Measurements from ENCODE around the gene HSP90AA1. TPM values are rescaled to one million over a fixed set of nuclear protein-coding genes. Genes with fewer than 3 reads are reported as not detected.
"Not testable (repeated sequence)": the region's sequence is repeated elsewhere in the genome, so short reads cannot be mapped to it uniquely, and the experiment has no call there.

Gene HSP90AA1
- total RNA-seq, 1 experiment from 2014 or later = 116 TPM

- in situ Hi-C loops (cut with HindIII; ENCODE audit: low pct_unique_long_range_greater_than_20kb, low sequenced_read_pairs) = no loop called here
- DNase-seq (ENCODE audit: low read depth) = no peak
Measured at GRCh38 chr14:102078831-102079699, 7.8 kb downstream of the HSP90AA1 start.

GRCh38 chr14:102078361-102078791 is 8.5 kb downstream of the HSP90AA1 start:
- in situ Hi-C loops (cut with HindIII; ENCODE audit: low pct_unique_long_range_greater_than_20kb, low sequenced_read_pairs); DNase-seq (ENCODE audit: low read depth): not testable (repeated sequence)

GRCh38 chr14:102077382-102077709 is 9.5 kb downstream of the HSP90AA1 start:
- DNase-seq (ENCODE audit: low read depth) = no peak
- in situ Hi-C loops (cut with HindIII; ENCODE audit: low pct_unique_long_range_greater_than_20kb, low sequenced_read_pairs) = no loop called here

DNA sequence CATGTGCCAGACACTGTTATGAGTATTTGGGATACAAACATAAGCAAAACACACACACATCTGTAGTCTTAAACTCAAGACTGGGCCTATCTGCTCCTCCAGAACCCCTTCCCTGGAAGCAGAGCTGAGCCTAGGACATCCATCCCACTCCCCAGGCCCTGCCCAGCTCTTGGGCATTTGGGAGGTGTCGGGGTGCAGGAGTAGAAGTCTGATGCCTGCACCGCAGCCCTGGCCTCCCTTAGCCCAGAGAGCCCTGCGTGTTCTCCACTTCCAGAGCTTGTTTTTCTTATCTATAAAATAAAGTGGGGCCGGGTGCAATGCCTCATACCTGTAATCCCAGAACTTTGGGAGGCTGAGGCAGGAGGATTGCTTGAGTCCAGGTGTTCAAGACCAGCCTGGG is 11.7 kb downstream of the HSP90AA1 start:
- no peak for DNase-seq (ENCODE audit: low read depth)
- in situ Hi-C loops (cut with HindIII; ENCODE audit: low pct_unique_long_range_greater_than_20kb, low sequenced_read_pairs) = no loop called here

- in situ Hi-C loops (cut with HindIII; ENCODE audit: low pct_unique_long_range_greater_than_20kb, low sequenced_read_pairs) = no loop called here
- no peak for DNase-seq (ENCODE audit: low read depth)
Measured at GRCh38 chr14:102074415-102074964, 12.4 kb downstream of the HSP90AA1 start.

- DNase-seq (ENCODE audit: low read depth) = peak; percentile 15
- in situ Hi-C loops (cut with HindIII; ENCODE audit: low pct_unique_long_range_greater_than_20kb, low sequenced_read_pairs) = no loop called here
Measured at GRCh38 chr14:102071283-102071998, 15.4 kb downstream of the HSP90AA1 start.

- in situ Hi-C loops (cut with HindIII; ENCODE audit: low pct_unique_long_range_greater_than_20kb, low sequenced_read_pairs) = no loop called here
- no peak for DNase-seq (ENCODE audit: low read depth)
Measured at GRCh38 chr14:102066041-102066451, 20.8 kb downstream of the HSP90AA1 start.

DNA sequence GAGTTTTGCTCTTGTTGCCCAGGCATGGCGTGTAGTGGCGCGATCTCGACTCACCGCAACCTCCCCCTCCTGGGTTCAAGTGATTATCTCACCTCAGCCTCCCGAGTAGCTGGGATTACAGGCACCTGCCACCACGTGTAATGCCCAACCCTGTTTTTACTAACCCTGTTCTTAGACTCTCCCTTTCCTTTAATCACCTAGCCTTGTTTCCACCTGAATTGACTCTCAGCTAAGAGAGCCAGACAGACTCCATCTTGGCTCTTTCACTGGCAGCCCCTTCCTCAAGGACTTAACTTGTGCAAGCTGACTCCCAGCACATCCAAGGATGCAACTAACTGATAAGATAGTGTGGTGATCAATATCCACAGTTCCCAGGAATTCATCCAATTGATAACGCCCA is 22.3 kb downstream of the HSP90AA1 start:
- DNase-seq (ENCODE audit: low read depth); in situ Hi-C loops (cut with HindIII; ENCODE audit: low pct_unique_long_range_greater_than_20kb, low sequenced_read_pairs): not testable (repeated sequence)

DNA sequence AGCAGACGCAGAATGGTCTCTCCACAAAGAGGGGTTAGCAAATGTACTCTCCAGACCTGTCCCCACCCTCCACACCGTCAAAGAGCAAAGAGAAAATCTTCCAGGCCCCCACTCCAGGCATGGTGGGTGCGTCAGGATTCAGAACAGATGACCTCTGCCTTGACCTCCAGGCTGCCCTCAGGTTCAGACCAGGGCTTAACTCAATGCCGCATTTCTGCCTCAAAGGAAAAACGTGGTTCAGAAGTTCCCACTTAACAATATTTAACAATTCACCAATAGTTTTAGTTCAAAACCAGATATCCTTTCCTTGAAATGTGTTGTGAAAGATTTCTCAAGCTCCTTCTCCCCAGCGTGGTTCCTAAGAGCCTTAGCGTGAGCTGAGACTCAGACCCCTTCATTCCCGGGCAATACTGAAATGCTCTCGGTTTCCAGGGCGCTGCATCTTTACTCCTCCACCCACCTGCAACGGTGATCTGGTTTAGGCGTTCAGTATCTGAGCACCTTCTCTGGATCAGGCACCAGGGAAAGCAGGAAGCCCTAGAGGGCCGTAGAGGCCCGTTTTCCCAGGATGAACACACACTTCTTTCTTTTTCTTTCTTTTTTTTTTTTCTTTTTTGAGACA is 22.9 kb downstream of the HSP90AA1 start:
- DNase-seq (ENCODE audit: low read depth) = no peak
- in situ Hi-C loops (cut with HindIII; ENCODE audit: low pct_unique_long_range_greater_than_20kb, low sequenced_read_pairs) = no loop called here

DNA sequence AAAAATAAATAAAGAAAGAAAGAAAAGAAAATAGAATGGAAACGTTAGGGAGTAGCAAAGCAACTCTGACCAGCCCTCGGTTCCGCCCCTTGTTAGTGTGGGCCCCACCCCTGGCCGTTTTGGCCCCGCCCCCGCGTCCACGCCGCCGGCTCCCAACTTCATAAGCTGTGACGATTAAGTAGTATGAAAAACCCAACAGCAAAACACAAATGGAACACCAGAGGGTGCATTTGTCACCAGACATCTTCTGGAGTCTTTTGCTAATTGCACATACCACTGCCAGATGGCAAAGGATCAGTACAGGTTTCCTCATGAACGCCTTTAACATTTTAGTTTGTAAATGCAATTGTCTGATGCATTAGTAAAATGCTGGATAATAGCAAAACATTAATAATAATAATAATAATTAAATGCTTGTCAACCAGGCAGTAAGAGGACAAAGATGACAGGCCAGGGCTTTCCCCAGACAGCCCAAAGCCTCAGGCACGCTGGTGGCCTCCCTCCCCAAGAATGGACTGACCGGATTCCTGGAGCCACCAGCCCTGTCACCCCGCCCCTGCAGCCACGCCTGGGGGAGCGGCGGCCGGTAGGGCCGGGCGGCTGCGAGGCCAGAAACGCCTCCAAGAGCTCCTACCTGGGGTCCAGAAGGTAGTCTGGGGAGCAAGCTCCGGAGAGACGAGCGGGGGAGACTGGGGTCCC is 23.6 kb downstream of the HSP90AA1 start:
- in situ Hi-C loops (cut with HindIII; ENCODE audit: low pct_unique_long_range_greater_than_20kb, low sequenced_read_pairs) = no loop called here
- DNase-seq (ENCODE audit: low read depth) = peak; percentile 70

DNA sequence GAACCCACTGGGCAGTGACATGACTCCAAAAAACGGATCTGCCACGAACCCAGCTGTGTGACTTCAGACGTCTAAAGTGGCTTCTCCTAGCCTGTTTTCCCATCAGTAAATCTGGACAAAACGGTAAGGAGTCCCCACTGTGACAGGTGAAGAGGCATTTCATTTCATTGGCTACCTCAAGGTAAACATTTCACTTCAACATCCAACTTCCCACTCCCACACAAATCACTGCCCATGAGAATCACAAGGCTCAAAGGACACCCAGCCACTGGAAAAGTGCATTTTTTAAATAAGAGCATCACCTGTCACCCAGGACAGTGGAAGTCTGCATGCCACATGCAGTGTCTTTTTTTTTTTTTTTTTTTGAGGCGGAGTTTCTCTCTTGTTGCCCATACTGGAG is 27.9 kb downstream of the HSP90AA1 start:
- in situ Hi-C loops (cut with HindIII; ENCODE audit: low pct_unique_long_range_greater_than_20kb, low sequenced_read_pairs) = no loop called here
- DNase-seq (ENCODE audit: low read depth) = no peak

GRCh38 chr14:102058146-102058545 is 28.7 kb downstream of the HSP90AA1 start:
- no peak for DNase-seq (ENCODE audit: low read depth)
- in situ Hi-C loops (cut with HindIII; ENCODE audit: low pct_unique_long_range_greater_than_20kb, low sequenced_read_pairs) = no loop called here

GRCh38 chr14:102057480-102058114 is 29.2 kb downstream of the HSP90AA1 start:
- in situ Hi-C loops (cut with HindIII; ENCODE audit: low pct_unique_long_range_greater_than_20kb, low sequenced_read_pairs) = no loop called here
- no peak for DNase-seq (ENCODE audit: low read depth)

GRCh38 chr14:102056694-102057442 is 30.0 kb downstream of the HSP90AA1 start:
- DNase-seq (ENCODE audit: low read depth) = no peak
- in situ Hi-C loops (cut with HindIII; ENCODE audit: low pct_unique_long_range_greater_than_20kb, low sequenced_read_pairs) = no loop called here

DNA sequence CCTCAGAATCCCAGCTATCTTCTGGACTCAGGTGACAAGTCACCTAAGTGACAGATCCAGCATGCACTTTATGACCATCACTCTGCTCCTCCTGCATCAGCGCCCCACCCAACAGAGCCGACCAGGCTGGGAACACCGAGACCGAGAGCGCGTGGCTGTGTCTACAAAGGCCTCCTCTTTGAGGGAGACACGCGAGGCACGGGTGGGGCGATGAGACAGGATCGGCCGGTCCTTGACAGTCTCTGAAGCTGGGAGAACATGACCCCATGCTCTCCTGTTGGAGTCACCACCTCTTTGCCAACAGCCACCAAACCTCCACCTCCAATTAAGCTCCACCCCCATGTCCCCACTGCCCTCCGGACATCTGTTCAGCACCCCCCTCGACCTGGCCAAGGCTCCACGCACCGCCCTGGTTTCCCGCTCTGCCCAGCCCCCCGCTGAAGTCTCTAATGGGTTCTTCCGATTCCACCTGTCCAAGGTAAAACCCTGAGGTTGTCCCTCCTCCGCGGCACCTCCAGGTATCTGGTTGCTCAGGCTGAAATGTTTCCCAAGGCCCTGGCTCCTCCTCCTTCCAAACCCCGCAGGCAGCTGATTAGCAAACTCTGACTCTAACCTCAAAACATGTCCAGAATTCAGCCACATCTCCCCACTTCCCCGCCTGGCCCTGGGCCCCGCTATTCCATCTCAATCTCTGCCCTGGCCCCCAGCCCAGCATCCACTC is 31.5 kb downstream of the HSP90AA1 start:
- DNase-seq (ENCODE audit: low read depth) = no peak
- in situ Hi-C loops (cut with HindIII; ENCODE audit: low pct_unique_long_range_greater_than_20kb, low sequenced_read_pairs) = no loop called here

DNA sequence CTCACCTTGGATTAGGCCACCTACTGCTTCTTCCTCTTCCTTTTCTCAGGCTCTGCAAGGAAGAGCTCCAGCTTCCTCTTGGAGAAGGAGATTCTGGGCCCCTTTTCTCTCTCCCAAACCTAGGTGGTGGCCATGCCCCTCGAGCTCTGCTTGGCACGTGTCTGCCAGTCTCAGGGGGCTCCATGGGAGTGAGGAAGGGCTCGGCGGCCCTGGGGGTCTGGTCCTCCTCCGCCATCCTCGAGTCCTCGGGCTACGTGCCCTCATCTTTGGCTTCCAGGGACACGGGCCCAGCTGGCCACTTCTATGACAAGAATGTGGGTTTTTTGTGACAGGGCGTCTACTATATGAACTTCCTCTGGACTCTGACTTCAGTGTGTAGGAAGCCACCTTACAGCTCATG is 34.3 kb downstream of the HSP90AA1 start:
- in situ Hi-C loops (cut with HindIII; ENCODE audit: low pct_unique_long_range_greater_than_20kb, low sequenced_read_pairs) = no loop called here
- no peak for DNase-seq (ENCODE audit: low read depth)

- no peak for DNase-seq (ENCODE audit: low read depth)
- in situ Hi-C loops (cut with HindIII; ENCODE audit: low pct_unique_long_range_greater_than_20kb, low sequenced_read_pairs) = no loop called here
Measured at GRCh38 chr14:102050625-102051024, 36.2 kb downstream of the HSP90AA1 start.

Data from Caki2 (cell line).